CD4-positive, alpha-beta T cell treated with Interleukin-4 for 4 hours (primary cell): ENCODE measurements around the gene IFNA4.
"Not testable (repeated sequence)": the region's sequence is repeated elsewhere in the genome, so short reads cannot be mapped to it uniquely, and the experiment has no call there.

Experiments
- DNase-seq: peaks from one replicate; pipeline ENCODE4 v3.0.0-alpha.2; 2020

The IFNA4 gene

GRCh38 chr9:21187487-21187886, at the start of gene IFNA4:
TSS of gene IFNA4 (minus strand) at chr9:21187587. CDS start at chr9:21187531, 56 bp downstream.
- DNase-seq: not testable (repeated sequence)

DNA sequence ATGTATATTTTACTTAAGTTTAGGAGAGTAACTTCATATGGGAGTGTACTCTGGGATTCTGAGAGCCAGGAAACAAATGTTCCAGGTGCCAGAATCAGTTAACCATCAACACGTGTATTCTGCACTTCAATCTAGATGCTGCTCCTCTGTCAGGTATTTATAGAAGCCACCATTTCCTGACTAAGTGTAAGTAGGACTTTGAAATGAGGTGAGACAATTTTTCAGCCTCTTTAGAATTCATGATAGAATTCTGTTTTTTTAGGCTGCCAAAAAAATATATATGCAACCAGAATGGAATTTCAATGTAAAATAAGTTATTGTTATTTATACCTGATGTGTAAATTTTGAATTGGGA, 49.0 kb upstream of the IFNA4 start:
- DNase-seq: not testable (repeated sequence)

GRCh38 chr9:21235468-21236359, 48.3 kb upstream of the IFNA4 start:
- peak; percentile 39 for DNase-seq

- DNase-seq: no peak
Observed at GRCh38 chr9:21234153-21234687, 46.8 kb upstream of the IFNA4 start.

GRCh38 chr9:21233258-21233657, 45.9 kb upstream of the IFNA4 start:
- no peak for DNase-seq

GRCh38 chr9:21228122-21228521, 40.7 kb upstream of the IFNA4 start, which contains the start of gene IFNA17:
TSS of gene IFNA17 (minus strand) at chr9:21228222. CDS start at chr9:21228173, 49 bp downstream.
- DNase-seq: no peak

DNA sequence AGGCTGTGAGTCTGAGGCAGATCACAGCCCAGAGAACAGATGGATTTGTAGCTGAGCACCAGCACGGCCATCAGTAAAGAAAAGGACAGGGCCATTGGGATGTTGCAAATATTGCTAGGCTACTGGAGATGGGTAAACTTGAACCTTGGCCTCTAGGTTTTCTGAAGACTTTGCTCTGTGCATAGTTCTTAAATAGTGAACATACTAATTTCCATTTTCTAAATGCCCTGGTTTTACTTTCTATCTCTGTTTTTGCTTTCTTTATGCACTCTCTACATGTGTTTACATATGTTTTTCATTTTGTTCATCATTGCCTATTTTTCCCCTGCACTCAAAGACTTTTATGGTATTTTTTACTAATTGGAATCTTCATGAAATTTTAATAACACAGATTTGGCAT, 29.8 kb upstream of the IFNA4 start, which contains the start of gene IFNA16:
IFNA16 (minus strand) TSS at position 101 of the 400 bp plus-strand sequence; CDS start at position 95, 6 bp downstream.
- DNase-seq: not testable (repeated sequence)

- peak; percentile 5 for DNase-seq
Observed at GRCh38 chr9:21213411-21214326, 26.3 kb upstream of the IFNA4 start.

DNA sequence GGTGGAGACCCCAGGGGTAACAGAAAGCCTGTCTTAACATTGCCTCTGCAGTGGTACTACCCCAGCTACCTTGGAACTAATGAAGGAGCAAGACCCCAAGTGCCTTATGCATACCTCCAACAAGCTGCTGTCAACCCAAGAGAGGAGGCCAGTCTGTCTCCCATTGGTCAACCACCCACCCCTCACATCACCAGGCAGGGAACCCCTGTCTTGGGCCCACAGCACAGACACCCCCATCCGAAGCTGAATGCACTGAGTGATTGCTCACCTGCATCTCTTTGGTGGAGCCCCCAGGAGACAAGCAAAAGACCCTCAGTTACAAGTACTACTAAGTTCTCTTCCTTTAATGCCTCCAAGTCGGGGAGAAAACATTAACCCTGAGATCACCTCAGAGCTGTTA, 24.8 kb upstream of the IFNA4 start:
- not testable (repeated sequence) for DNase-seq

- not testable (repeated sequence) for DNase-seq
Observed at GRCh38 chr9:21210782-21211181, 23.4 kb upstream of the IFNA4 start.

- no peak for DNase-seq
Observed at GRCh38 chr9:21210311-21210710, 22.9 kb upstream of the IFNA4 start.

GRCh38 chr9:21207043-21207442, 19.7 kb upstream of the IFNA4 start, which contains the start of gene IFNA10:
TSS of gene IFNA10 (minus strand) at chr9:21207143. CDS start at chr9:21207097, 46 bp downstream.
- DNase-seq: not testable (repeated sequence)

DNA sequence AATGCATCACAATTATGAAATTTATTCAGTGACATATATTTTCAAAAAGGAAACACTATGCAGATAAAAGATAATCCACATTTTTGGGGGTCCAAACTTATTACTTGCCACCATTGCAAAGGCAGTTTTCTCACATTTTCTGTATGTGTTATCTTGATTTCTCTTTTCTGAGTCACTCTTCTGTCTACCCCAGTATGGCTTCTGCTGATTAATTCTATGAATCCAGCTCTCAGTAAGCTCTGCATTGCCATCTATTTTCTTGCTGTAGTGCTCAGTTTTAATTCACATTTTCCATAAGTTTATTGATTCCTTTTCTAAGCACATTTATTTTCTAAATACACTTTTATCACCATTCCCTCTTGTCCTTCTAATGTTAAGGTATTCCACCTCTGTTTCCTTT, 17.8 kb upstream of the IFNA4 start:
- no peak for DNase-seq

- DNase-seq: not testable (repeated sequence)
Observed at GRCh38 chr9:21202105-21202504, 14.7 kb upstream of the IFNA4 start, which contains the start of gene IFNA7. TSS of gene IFNA7 (minus strand) at chr9:21202205. CDS start at chr9:21202165, 40 bp downstream.

GRCh38 chr9:21194867-21195776, 7.7 kb upstream of the IFNA4 start:
- peak; percentile 54 for DNase-seq

- DNase-seq: peak; percentile 46
Observed at GRCh38 chr9:21182810-21183736, 4.3 kb downstream of the IFNA4 start.

DNA sequence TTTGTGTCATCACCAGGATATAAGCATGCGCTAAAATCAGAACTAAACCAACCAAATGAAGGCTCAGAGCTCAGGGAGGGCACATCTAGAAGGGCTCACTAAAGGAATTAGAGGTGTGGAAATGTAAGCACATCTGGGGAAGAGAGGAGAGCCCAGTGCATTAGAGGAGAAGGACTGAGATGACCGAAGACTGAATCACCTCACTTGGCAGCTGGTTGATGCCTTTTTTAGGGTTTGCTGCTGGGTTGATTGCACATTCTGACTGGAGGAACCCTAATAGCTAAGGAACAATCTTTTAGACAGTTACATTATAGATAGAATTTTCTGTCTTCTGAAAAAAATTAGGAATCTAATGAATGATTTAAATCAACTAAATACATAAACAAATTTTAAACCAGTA, 12.7 kb downstream of the IFNA4 start:
- DNase-seq: no peak

GRCh38 chr9:21172156-21172555, 15.2 kb downstream of the IFNA4 start:
- DNase-seq: no peak

DNA sequence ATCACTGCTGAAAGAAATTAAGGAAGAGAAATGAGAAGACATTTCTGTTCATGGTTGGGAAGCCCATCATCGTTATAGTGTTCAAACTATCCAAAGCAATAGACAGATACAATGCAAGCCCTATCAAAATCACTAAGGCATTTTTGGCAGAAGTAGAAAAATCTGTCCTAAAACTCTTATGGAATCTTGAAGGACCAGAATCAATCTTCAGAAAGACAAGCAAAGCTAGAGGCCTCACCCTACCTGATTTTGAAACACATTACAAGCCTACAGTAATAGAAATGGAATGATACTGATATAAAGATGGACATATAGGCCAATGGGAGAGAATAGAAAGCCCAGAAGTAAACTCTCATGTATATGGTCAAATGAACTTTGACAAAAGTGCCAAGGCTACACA, 16.0 kb downstream of the IFNA4 start:
- DNase-seq: no peak

GRCh38 chr9:21166560-21166959, 20.8 kb downstream of the IFNA4 start, which contains the start of gene IFNA21:
TSS of gene IFNA21 (minus strand) at chr9:21166660. CDS start at chr9:21166612, 48 bp downstream.
- DNase-seq: not testable (repeated sequence)
